HepG2 (cell line): Measurements from ENCODE around the gene LBX2. TPM values are rescaled to one million over a fixed set of nuclear protein-coding genes. Genes with fewer than 3 reads are reported as not detected.
A peak's percentile ranks its signal among the peaks of the same experiment; 100 is the strongest.

Experiments
- ASH2L ChIP-seq: fragments of 300-600, 200-600 bp; sonication (generic); IDR thresholded peaks from 2 replicates; pipeline ENCODE4 v1.7.0; 2017; ENCODE audit warnings: low read depth, mild to moderate bottlenecking, moderate library complexity, mixed read lengths, low read length; ENCODE audit not compliant: insufficient read length
- BCL6 ChIP-seq: IDR thresholded peaks from 2 replicates; pipeline ENCODE4 v1.6.1; 2016; ENCODE audit warnings: missing genetic modification reagents, missing compliant biosample characterization
- BRD4 ChIP-seq: sonication (generic); formaldehyde crosslinking; IDR thresholded peaks from 2 replicates; pipeline ENCODE4 v1.4.0; 2020; ENCODE audit warnings: missing genetic modification reagents
- HOXD1 ChIP-seq: sonication (generic); formaldehyde crosslinking; IDR thresholded peaks from 2 replicates; pipeline ENCODE4 v1.5.0; 2020; ENCODE audit warnings: missing genetic modification reagents
- KLF16 ChIP-seq, 2 experiments: sonication (generic) in 1 of 2; formaldehyde crosslinking in 1 of 2; IDR thresholded peaks; 2 replicates each; pipeline versions ENCODE4 v1.6.1 to v1.8.0; 2016 to 2023; ENCODE audit warnings: missing genetic modification reagents in 2 of 2, missing compliant biosample characterization in 1 of 2
- KMT2B ChIP-seq: IDR thresholded peaks from 2 replicates; pipeline ENCODE4 v1.6.1; 2016; ENCODE audit warnings: missing genetic modification reagents, missing compliant biosample characterization
- LBX2 ChIP-seq: sonication (generic); formaldehyde crosslinking; IDR thresholded peaks from 2 replicates; pipeline ENCODE4 v1.5.0; 2020; ENCODE audit warnings: missing genetic modification reagents, mild to moderate bottlenecking, borderline replicate concordance
- MIER2 ChIP-seq: IDR thresholded peaks from 2 replicates; pipeline ENCODE4 v1.6.1; 2016; ENCODE audit warnings: missing biosample characterization, missing genetic modification reagents
- NKX3-1 ChIP-seq: sonication (generic); formaldehyde crosslinking; IDR thresholded peaks from 2 replicates; pipeline ENCODE4 v1.5.0; 2020; ENCODE audit warnings: missing genetic modification reagents
- NPAS2 ChIP-seq: sonication (generic); formaldehyde crosslinking; IDR thresholded peaks from 2 replicates; pipeline ENCODE4 v1.8.0; 2022; ENCODE audit warnings: mild to moderate bottlenecking, missing genetic modification reagents, borderline replicate concordance
- RFXANK ChIP-seq: IDR thresholded peaks from 2 replicates; pipeline ENCODE4 v1.6.1; 2016
- SATB2 ChIP-seq: sonication (generic); formaldehyde crosslinking; IDR thresholded peaks from 2 replicates; pipeline ENCODE4 v1.5.0; 2020; ENCODE audit warnings: missing genetic modification reagents
- SRF ChIP-seq: IDR thresholded peaks from 2 replicates; pipeline ENCODE4 v1.6.1; 2011; ENCODE audit warnings: mild to moderate bottlenecking, low read depth, low read length, moderate library complexity
- SRSF4 ChIP-seq: fragments of 200-400 bp; formaldehyde crosslinking; IDR thresholded peaks from one replicate; pipeline ENCODE4 v1.6.1; 2018; ENCODE audit warnings: mild to moderate bottlenecking, low read depth, low read length, moderate library complexity; ENCODE audit not compliant: poor library complexity, severe bottlenecking
- YEATS2 ChIP-seq: sonication (generic); formaldehyde crosslinking; IDR thresholded peaks from 2 replicates; pipeline ENCODE4 v1.4.0; 2020; ENCODE audit warnings: missing genetic modification reagents, borderline replicate concordance
- YY1 ChIP-seq: IDR thresholded peaks from 2 replicates; pipeline ENCODE4 v1.6.1; 2011; ENCODE audit warnings: low read length, low read depth, moderate library complexity, mild to moderate bottlenecking; ENCODE audit not compliant: insufficient read depth, insufficient replicate concordance
- ZEB1 ChIP-seq: IDR thresholded peaks from 2 replicates; pipeline ENCODE4 v1.6.1; 2012; ENCODE audit warnings: mild to moderate bottlenecking, low read depth, inconsistent platforms; ENCODE audit not compliant: insufficient replicate concordance
- ZNF232 ChIP-seq: sonication (generic); formaldehyde crosslinking; IDR thresholded peaks from 2 replicates; pipeline ENCODE4 v1.4.0; 2020; ENCODE audit warnings: missing genetic modification reagents, borderline replicate concordance
- ZNF33B ChIP-seq: sonication (generic); formaldehyde crosslinking; IDR thresholded peaks from 2 replicates; pipeline ENCODE4 v1.5.1; 2020; ENCODE audit warnings: mild to moderate bottlenecking, missing genetic modification reagents
- ZNF652 ChIP-seq: IDR thresholded peaks from 2 replicates; pipeline ENCODE4 v1.6.1; 2016; ENCODE audit warnings: low read depth, borderline replicate concordance
- ZNF749 ChIP-seq: sonication (generic); formaldehyde crosslinking; IDR thresholded peaks from 2 replicates; pipeline ENCODE4 v1.8.0; 2022; ENCODE audit warnings: mild to moderate bottlenecking, missing genetic modification reagents, moderate library complexity, borderline replicate concordance
- ZNF850 ChIP-seq: sonication (generic); formaldehyde crosslinking; conservative IDR thresholded peaks from 2 replicates; pipeline ENCODE4 v1.9.0; 2021; ENCODE audit warnings: mild to moderate bottlenecking, missing genetic modification reagents
- polyA plus RNA-seq, 8 experiments: library from polyadenylated mRNA; depleted of rRNA in 3 of 8; stranded (reverse) in 7 of 8; unstranded in 1 of 8; fragments of >200 nt; fragmentation: Illumina TruSeq in 4 of 8; extraction: Trizol in 4 of 8; gene quantifications; 2 replicates each; pipeline versions ENCODE4 v1.2.1 to v1.2.3, GENCODE V29; 2011 to 2016; ENCODE audit warnings: low read depth in 4 of 8, missing spikeins in 1 of 8, mixed read lengths in 1 of 8; ENCODE audit not compliant: insufficient read depth in 1 of 8
- total RNA-seq, 5 experiments: library from RNA; depleted of rRNA; stranded (reverse); fragments of >200 nt; fragmentation: Illumina TruSeq; extraction: Trizol; gene quantifications; 2 replicates each; pipeline ENCODE4 v1.2.3, GENCODE V29; 2016; ENCODE audit warnings: low read depth in 1 of 5
- TF ChIP-seq, protein P1 (sequence below): sonication (generic); formaldehyde crosslinking; conservative IDR thresholded peaks from 2 replicates; pipeline ENCODE4 v1.5.0; 2020; ENCODE audit warnings: missing genetic modification reagents
- TF ChIP-seq, protein P2 (sequence below): IDR thresholded peaks from 2 replicates; pipeline ENCODE4 v1.6.1; 2018; ENCODE audit warnings: missing genetic modification reagents, mild to moderate bottlenecking, missing compliant biosample characterization
- TF ChIP-seq, protein P3 (sequence below), 2 experiments: sonication (generic) in 1 of 2; formaldehyde crosslinking in 1 of 2; IDR thresholded peaks; 2 replicates each; pipeline versions ENCODE4 v1.4.0 to v1.6.1; 2018 to 2020; ENCODE audit warnings: missing genetic modification reagents in 2 of 2, borderline replicate concordance in 1 of 2, low read depth in 1 of 2, mild to moderate bottlenecking in 1 of 2, missing biosample characterization in 1 of 2

The LBX2 gene
- total and polyA plus RNA-seq, 2 of the 13 experiments (the other 11 are each of a cell fraction or from before 2014, with no cell fraction given) = 6.4 to 8.1 TPM

- TF ChIP-seq, protein P1, sequence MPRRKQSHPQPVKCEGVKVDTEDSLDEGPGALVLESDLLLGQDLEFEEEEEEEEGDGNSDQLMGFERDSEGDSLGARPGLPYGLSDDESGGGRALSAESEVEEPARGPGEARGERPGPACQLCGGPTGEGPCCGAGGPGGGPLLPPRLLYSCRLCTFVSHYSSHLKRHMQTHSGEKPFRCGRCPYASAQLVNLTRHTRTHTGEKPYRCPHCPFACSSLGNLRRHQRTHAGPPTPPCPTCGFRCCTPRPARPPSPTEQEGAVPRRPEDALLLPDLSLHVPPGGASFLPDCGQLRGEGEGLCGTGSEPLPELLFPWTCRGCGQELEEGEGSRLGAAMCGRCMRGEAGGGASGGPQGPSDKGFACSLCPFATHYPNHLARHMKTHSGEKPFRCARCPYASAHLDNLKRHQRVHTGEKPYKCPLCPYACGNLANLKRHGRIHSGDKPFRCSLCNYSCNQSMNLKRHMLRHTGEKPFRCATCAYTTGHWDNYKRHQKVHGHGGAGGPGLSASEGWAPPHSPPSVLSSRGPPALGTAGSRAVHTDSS = no peak
- TF ChIP-seq YY1 (peak; percentile 97), SATB2 (CRISPR knock-in tag) (no peak), RFXANK (CRISPR knock-in tag) (no peak; the same call in 1 of the 2 replicates), NPAS2 (CRISPR knock-in tag) (peak; percentile 89; the same call in 1 of the 2 replicates), MIER2 (CRISPR knock-in tag) (peak; percentile 13; the same call in 1 of the 2 replicates), ASH2L (peak; percentile 97), ZEB1 (no peak), SRF (peak; percentile 38; the same call in 1 of the 2 replicates), ZNF33B (CRISPR knock-in tag) (no peak), KLF16 (CRISPR knock-in tag; IDR thresholded peaks at IDR 0.05) (peak in 1 of 2 experiments; percentile 97; a peak in 2 of 4 replicates), NKX3-1 (CRISPR knock-in tag) (no peak), ZNF850 (0 out of 2 replicates have a peak, but pooled peaks have one; percentile 33), LBX2 (CRISPR knock-in tag) (peak; percentile 55; the same call in 1 of the 2 replicates), BRD4 (CRISPR knock-in tag) (peak; percentile 91; the same call in 1 of the 2 replicates), BCL6 (CRISPR knock-in tag) (peak; percentile 64), ZNF749 (CRISPR knock-in tag) (peak; percentile 87; the same call in 1 of the 2 replicates), YEATS2 (peak; percentile 88; the same call in 1 of the 2 replicates), HOXD1 (CRISPR knock-in tag) (peak; percentile 80), KMT2B (CRISPR knock-in tag) (peak; percentile 72), SRSF4 (no peak), ZNF652 (CRISPR knock-in tag) (no peak), ZNF232 (peak; percentile 82; the same call in 1 of the 2 replicates)
- TF ChIP-seq, protein P2, sequence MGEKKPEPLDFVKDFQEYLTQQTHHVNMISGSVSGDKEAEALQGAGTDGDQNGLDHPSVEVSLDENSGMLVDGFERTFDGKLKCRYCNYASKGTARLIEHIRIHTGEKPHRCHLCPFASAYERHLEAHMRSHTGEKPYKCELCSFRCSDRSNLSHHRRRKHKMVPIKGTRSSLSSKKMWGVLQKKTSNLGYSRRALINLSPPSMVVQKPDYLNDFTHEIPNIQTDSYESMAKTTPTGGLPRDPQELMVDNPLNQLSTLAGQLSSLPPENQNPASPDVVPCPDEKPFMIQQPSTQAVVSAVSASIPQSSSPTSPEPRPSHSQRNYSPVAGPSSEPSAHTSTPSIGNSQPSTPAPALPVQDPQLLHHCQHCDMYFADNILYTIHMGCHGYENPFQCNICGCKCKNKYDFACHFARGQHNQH (CRISPR knock-in tag) = peak; percentile 84; the same call in 1 of the 2 replicates
- TF ChIP-seq, protein P3, sequence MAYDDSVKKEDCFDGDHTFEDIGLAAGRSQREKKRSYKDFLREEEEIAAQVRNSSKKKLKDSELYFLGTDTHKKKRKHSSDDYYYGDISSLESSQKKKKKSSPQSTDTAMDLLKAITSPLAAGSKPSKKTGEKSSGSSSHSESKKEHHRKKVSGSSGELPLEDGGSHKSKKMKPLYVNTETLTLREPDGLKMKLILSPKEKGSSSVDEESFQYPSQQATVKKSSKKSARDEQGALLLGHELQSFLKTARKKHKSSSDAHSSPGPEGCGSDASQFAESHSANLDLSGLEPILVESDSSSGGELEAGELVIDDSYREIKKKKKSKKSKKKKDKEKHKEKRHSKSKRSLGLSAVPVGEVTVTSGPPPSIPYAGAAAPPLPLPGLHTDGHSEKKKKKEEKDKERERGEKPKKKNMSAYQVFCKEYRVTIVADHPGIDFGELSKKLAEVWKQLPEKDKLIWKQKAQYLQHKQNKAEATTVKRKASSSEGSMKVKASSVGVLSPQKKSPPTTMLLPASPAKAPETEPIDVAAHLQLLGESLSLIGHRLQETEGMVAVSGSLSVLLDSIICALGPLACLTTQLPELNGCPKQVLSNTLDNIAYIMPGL (CRISPR knock-in tag; IDR thresholded peaks at IDR 0.05; ENCODE audit: borderline replicate concordance in 1 of 2, low read depth in 1 of 2) = peak; percentile 88 to 91
Measured at GRCh38 chr2:74507145-74507925, 7.9 kb upstream of the LBX2 start, which contains the start of gene PCGF1 (continued).
